AG09319 (cell line): ENCODE data around the gene PEX7.

ENCODE experiments used
- DNase-seq: peaks from one replicate; pipeline ENCODE4 v3.0.0-alpha.2; 2010; ENCODE audit warnings: low read depth; ENCODE audit errors: extremely low read depth
- CTCF ChIP-seq: IDR thresholded peaks from 2 replicates; pipeline ENCODE4 v1.5.1; 2011; ENCODE audit warnings: low read depth, mild to moderate bottlenecking, inconsistent platforms, low read length, moderate library complexity

Gene PEX7

DNA sequence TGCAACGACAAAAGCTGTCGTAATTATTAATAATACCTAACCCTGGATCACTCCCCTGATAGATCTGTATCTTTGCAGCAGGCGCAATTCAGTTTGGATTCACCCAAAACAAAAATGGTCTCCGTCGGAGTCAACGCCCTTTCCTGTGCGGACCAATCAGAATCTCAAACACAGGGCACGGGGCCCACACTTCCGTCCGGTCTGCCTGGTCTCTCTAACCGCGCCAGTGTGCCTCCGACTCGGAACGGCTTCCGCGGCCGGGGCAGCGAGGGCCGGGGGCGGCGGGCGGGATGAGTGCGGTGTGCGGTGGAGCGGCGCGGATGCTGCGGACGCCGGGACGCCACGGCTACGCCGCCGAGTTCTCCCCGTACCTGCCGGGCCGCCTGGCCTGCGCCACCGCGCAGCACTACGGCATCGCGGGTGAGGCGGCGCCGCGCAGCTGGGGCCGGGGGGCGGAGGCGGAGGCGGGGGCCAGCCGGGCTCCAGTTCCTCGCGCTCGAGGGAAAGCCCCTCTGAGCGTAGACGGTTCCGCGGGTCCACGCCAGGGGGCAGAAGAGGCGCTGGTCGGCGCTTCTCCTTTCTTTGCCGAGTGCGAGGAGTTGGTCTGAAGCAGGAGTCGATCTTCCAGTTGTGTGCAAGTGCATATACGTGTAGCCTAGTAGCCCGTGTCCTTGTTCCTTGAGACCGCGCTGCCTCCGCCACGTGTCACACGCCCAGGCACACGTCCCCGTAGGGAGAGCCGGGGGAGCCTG, at the start of gene PEX7:
Gene PEX7, plus strand, starts transcription at position 217 of the 752 bp plus-strand sequence. Its CDS starts 74 bp downstream, at position 291.
- TF ChIP-seq CTCF, result peak; percentile 71
- DNase-seq, result peak; percentile 77

DNA sequence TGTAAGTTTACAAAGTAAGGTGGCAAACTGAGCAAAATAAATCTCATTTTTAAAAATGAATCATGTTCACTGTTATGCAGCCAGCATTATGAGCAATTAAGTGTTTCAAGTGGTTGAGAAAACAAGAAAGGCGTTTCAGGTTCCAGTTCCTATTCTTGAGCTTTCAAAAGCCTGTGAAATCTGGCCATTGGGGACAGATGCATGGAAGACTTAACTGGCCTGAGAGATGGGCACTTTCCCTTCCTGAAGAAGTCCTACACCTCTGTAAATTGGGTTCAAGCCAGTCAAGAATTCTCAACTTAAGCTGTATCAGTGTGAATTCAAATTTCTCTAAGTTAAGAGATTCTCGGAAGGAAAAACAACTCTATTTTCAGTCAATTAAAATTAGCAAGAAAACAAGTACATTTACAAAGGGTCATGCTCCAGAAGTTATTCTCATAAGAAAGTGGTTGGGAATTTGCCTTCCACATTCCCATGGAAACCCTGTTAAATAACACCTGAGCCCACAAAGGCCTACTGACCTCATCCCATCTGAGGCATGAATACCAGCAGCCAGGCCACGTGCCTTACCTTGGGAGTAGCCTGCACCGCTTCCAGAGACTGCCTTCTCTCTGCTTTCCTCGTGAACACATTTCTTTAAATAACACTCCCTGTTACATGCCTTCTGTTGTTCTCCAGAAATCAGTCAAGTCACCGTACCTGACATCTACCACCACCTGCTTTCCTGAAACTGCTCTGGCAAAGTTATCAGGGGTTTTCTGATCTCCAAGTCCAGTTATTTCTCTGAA, 49.5 kb upstream of the PEX7 start:
- no peak for DNase-seq
- TF ChIP-seq CTCF, result no peak

DNA sequence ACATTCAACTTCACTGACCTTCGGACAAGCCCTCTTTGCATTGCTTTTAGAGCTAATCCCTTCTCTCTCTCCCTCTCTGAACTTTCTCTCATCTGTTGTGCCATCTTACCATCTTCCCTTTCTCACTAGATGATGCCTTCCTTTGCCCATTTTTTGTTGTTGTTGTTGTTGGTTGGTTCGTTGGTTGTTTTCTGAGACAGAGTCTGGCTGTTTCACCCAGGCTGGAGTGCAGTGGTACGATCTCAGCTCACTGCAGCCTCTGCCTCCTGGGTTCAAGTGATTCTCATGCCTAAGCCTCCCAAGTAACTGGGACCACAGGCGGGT, 49.0 kb upstream of the PEX7 start:
- no peak for DNase-seq
- no peak for TF ChIP-seq CTCF

DNA sequence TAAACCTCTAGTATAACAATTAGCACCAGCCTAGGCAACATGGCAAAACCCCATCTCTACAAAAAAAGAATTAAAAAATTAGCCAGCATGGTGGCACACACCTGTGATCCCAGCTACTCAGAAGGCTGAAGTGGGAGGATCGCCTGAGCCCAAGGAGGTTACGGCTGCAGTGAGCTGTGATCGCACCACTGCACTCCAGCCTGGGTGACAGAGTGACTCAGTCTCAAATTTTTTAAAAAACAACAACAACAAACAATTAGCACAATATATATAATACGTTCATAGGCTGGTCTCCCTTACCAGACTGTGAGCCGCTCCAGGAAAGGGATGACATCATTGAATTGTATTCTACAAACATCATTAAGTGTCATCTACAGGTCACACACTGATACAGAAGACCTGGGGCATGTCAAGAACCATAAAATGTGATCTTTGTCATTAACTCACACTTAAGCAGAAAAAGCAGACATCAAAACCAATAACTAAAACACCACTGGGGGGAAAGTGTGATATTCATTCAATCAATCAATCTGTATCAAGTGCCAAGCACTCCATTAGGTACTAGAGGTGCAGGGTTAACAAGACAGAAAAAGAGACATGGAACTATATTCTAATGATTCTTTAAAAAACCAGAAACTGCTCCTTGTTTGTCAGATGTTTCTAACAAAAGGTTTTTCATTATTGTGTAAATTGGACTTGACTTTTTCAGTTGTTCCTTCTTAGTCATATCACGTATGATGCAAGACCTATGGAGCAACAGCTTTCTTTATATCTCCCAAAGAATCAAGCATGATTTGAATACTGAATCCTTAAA, 48.0 kb upstream of the PEX7 start:
- TF ChIP-seq CTCF, result no peak
- DNase-seq, result peak; percentile 47

GRCh38 chr6:136775081-136775480, 47.3 kb upstream of the PEX7 start:
- no peak for TF ChIP-seq CTCF
- DNase-seq, result no peak

- no peak for TF ChIP-seq CTCF
- DNase-seq, result no peak
Measured at GRCh38 chr6:136775548-136775947, 46.8 kb upstream of the PEX7 start.

DNA sequence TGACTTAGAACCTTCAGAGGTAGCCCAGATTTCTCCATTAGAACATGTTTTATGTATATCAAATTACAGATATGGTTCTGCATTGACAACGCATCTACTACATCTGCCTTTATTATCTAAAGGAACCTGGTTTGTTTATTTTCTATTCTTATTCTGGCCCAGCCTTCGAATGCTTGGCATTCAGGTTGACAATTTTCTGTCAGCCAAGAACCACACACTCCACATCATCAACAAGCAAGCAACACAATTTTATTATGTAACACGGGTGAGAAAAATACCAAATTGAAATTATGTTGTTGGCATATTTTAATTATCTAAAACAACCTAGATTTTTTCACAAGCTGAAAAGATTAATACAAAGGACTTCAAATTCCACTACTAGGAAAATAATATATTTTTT, 44.7 kb upstream of the PEX7 start:
- no peak for DNase-seq
- TF ChIP-seq CTCF, result no peak
